Tibial nerve (tissue), 4 donors: ENCODE results near the gene MYADML2. TPM values are rescaled to one million over a fixed set of nuclear protein-coding genes. Genes with fewer than 3 reads are reported as not detected.
"Not testable (repeated sequence)": the region's sequence is repeated elsewhere in the genome, so short reads cannot be mapped to it uniquely, and the experiment has no call there.

ENCODE experiments used
- DNase-seq, 2 donors: peaks; one replicate each; pipeline ENCODE4 v3.0.0-alpha.2; 2019; ENCODE audit warnings: low spot score in 2 of 2
- H3K27ac ChIP-seq, 4 donors: fragments of 200-600 bp; sonication (generic) in 3 of 4; one replicate each; pipeline ENCODE4 v1.5.1; 2017 to 2019; ENCODE audit warnings: mild to moderate bottlenecking in 1 of 4
- H3K27me3 ChIP-seq, 2 donors: fragments of 200-600 bp; sonication (generic) in 1 of 2; one replicate each; pipeline versions ENCODE4 v1.5.1 to v1.6.0; 2017 to 2019
- H3K36me3 ChIP-seq, 3 donors: fragments of 200-600 bp; sonication (generic); one replicate each; pipeline ENCODE4 v1.5.1; 2018 to 2019
- H3K4me1 ChIP-seq, 4 donors: fragments of 200-600 bp; sonication (generic) in 3 of 4; one replicate each; pipeline ENCODE4 v1.5.1; 2017 to 2019
- H3K4me3 ChIP-seq, 4 donors: fragments of 200-600 bp; sonication (generic) in 3 of 4; one replicate each; pipeline ENCODE4 v1.5.1; 2017 to 2019; ENCODE audit warnings: mild to moderate bottlenecking in 1 of 4, moderate library complexity in 1 of 4
- H3K9me3 ChIP-seq, 4 donors: fragments of 200-600 bp; sonication (generic) in 3 of 4; one replicate each; pipeline ENCODE4 v1.5.1; 2017 to 2019
- EP300 ChIP-seq, 2 donors: sonication (generic); formaldehyde crosslinking; IDR thresholded peaks; one replicate each; pipeline ENCODE4 v1.6.1; 2017; ENCODE audit warnings: antibody characterized with exemption in 2 of 2, mild to moderate bottlenecking in 1 of 2
- POLR2A ChIP-seq, 2 donors: fragments of 450-650 bp; IDR thresholded peaks; one replicate each; pipeline ENCODE4 v1.6.1; 2017; ENCODE audit warnings: antibody characterized with exemption in 2 of 2, mild to moderate bottlenecking in 2 of 2, moderate library complexity in 2 of 2
- WGBS, 2 donors: methylation state at CpG; one replicate each; pipeline ENCODE4 v1.1.5; 2018; 5-methylcytosine and 5-hydroxymethylcytosine counted together
- total RNA-seq, 4 donors: library from RNA; depleted of rRNA; stranded (reverse); fragments of >200 nt; gene quantifications; one replicate each; pipeline ENCODE4 v1.1.0, GENCODE V29; 2016
- TF ChIP-seq, protein P1 (sequence below), 5 experiments: fragments of 200-600 bp in 3 of 5; fragments of 450-650 bp in 2 of 5; sonication (generic) in 3 of 5; IDR thresholded peaks; one replicate each; pipeline ENCODE4 v1.5.1; 2016 to 2019; ENCODE audit warnings: antibody characterized with exemption in 5 of 5, mild to moderate bottlenecking in 3 of 5, moderate library complexity in 2 of 5

MYADML2 gene
- total RNA-seq, 4 donors from 2014 or later = not detected

DNA sequence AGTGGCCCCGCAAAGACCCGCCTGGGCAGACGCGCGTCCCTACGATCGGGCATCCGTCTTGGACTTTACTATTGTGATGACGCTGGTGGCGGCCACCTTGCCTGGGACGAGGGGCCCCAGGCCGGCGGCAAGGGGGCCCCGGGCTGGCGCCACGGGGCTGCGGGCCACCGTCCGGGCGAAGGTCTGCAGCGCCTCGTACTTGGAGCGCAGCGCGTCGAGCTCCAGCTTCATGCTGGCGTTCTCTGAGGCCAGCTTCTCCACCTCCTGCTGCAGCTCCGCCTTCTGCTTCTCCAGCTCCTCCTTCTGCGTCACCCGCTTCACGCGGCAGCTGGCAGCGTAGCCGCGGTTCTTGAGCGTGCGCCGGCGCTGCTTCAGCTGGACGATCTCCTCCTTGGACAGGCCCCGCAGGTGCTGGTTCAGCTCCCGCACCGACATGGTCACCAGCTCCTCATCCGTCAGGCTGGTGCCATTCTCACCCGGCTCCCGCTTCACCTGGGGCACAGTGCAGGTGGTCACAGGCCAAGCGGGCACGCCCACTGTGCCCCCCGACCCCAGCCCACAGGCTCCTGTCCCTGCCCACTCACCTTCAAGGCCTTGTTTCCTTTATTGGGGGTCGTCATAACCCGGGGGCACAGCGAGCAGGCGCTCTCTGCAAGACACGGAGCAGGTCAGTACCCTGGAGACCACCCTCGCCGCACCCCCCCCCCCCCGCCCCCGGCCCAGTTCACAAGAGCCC is 24.3 kb downstream of the MYADML2 start:
- Histone ChIP-seq H3K4me3 (peak overlapping the region in 2 of 4 donors; percentile 26 to 34), H3K9me3 (no peaks in the 10 kb centered on the region), H3K27ac (peak overlapping the region in 3 of 4 donors; percentile 39 to 62 (median 56)), H3K36me3 (peaks cover 0 to 36% (median 3%) of the 10 kb centered on the region in 3 donors), H3K27me3 (no peaks in the 10 kb centered on the region), H3K4me1 (peaks cover 0 to 66% (median 38%) of the 10 kb centered on the region in 4 donors)
- 87 to 88% methylated on average over 52 to 57 of the region's 58 CpGs for WGBS, 2 donors
- no peak for TF ChIP-seq POLR2A (IDR thresholded peaks at IDR 0.05)
- no peak for TF ChIP-seq EP300 (IDR thresholded peaks at IDR 0.05)
- TF ChIP-seq, protein P1, sequence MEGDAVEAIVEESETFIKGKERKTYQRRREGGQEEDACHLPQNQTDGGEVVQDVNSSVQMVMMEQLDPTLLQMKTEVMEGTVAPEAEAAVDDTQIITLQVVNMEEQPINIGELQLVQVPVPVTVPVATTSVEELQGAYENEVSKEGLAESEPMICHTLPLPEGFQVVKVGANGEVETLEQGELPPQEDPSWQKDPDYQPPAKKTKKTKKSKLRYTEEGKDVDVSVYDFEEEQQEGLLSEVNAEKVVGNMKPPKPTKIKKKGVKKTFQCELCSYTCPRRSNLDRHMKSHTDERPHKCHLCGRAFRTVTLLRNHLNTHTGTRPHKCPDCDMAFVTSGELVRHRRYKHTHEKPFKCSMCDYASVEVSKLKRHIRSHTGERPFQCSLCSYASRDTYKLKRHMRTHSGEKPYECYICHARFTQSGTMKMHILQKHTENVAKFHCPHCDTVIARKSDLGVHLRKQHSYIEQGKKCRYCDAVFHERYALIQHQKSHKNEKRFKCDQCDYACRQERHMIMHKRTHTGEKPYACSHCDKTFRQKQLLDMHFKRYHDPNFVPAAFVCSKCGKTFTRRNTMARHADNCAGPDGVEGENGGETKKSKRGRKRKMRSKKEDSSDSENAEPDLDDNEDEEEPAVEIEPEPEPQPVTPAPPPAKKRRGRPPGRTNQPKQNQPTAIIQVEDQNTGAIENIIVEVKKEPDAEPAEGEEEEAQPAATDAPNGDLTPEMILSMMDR (IDR thresholded peaks at IDR 0.05) = no peak
- DNase-seq = no peak

DNA sequence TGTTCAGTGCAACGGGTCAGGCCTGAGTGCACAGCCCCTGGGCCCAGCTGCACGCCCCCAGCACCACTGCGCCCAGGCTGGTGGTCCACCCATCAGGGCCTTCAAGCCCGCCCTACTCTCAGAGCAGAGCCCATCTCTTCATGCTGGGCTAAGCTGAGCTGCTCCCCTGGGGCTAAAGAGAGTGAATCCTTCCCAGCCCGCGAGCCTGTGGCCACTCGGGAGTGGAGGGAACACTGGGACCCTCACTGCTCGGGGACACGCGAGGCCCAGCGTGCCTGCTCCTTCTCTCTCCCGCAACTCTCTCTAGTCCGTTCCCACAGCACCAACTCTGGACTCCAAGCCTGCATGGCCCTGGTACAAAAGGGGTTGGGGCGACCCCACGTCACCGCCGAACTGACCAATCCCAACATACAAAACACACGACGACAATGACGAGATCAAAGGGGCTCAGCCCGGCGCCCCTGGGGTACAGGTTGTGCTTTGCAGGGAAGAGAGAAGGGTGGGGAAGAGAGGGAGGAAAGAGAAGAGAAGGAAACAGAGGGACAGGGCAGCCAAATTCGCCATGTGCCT is 25.0 kb downstream of the MYADML2 start:
- WGBS, 2 donors = 92 to 93% methylated on average over 23 of the region's 23 CpGs
- H3K4me1 ChIP-seq = peaks cover 0 to 70% (median 42%) of the 10 kb centered on the region in 4 donors

DNA sequence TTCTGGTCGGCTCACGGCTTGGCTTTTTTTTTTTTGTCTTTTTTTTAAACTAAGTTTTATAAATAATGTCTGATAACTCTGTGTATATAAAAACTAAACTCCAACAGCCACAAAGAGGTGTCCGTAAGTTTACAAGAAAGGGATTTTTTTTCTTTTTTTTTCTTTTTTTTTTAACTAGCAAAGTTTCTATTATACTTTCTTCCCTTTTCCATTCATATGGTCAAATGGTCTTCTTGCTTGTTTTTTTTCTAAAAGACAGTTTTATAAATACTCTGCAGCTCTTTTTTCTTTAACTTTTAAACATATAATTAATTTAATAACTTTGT is 25.5 kb downstream of the MYADML2 start:
- H3K4me1 ChIP-seq = peaks cover 0 to 72% (median 47%) of the 10 kb centered on the region in 4 donors
- DNase-seq = no peak
- no peak overlapping the region for H3K4me3 ChIP-seq
- H3K9me3 ChIP-seq = no peaks in the 10 kb centered on the region
- H3K27ac ChIP-seq = no peak overlapping the region
- TF ChIP-seq POLR2A (IDR thresholded peaks at IDR 0.05) = no peak
- TF ChIP-seq, protein P1 (IDR thresholded peaks at IDR 0.05) = no peak
- TF ChIP-seq EP300 (IDR thresholded peaks at IDR 0.05) = no peak
- H3K27me3 ChIP-seq = no peaks in the 10 kb centered on the region
- 70 to 85% methylated on average over 3 of the region's 3 CpGs for WGBS, 2 donors
- peaks cover 0 to 36% (median 3%) of the 10 kb centered on the region in 3 donors for H3K36me3 ChIP-seq

More for the DNA sequence above, 25.0 kb downstream of the MYADML2 start:
- no peak overlapping the region for H3K4me3 ChIP-seq
- no peak for DNase-seq
- H3K27me3 ChIP-seq = no peaks in the 10 kb centered on the region
- TF ChIP-seq EP300 (IDR thresholded peaks at IDR 0.05) (no peak), POLR2A (IDR thresholded peaks at IDR 0.05) (no peak)
- no peaks in the 10 kb centered on the region for H3K9me3 ChIP-seq
- no peak overlapping the region for H3K27ac ChIP-seq
- H3K36me3 ChIP-seq = peaks cover 0 to 36% (median 3%) of the 10 kb centered on the region in 3 donors

DNA sequence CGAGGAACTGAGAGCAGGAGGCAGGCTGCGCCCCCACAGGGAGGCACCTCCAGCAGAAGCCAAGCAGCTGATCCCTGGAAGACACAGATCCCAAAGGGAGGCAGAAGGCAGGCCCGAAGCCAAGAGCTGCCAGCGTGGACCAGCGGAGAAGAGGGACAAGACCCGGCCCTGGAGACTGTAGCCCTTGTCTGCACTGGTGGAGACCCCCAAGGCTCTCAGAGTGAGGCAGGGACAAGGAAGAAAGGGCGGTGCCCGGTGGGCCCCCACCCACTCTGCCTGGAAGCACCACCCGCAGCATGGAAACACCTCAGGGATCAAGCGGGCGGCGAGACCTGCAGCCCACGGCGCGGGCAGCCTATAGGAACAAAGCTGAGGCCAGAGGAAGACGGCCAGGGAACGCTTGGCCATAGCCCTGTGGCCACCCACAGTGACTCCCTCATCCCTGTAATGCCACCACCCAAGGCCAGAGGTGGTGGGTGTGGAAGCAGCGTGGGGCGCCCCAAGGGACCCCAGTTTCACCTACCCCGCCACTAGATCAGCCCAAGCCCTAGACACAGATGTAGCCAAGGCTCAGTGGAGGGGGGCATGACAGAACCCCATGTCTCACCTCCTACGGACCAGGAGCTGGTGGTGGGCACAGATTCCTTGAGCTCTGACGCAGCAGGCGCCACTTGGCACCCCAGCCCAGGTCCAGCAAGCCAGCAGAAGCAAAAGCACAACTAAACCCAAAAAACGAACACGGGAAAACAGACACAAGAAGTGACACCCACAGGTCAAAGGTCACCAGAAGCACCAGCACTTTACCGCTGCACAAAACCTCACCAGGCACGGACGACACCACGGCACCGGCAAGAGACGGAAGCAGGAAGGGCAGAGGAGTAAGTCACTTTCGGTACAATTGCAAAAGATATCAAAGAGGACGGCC is 26.2 kb downstream of the MYADML2 start:
- no peak overlapping the region for H3K4me3 ChIP-seq
- WGBS, 2 donors = 74 to 79% methylated on average over 29 to 33 of the region's 33 CpGs
- DNase-seq = no peak
- H3K27me3 ChIP-seq = no peaks in the 10 kb centered on the region
- H3K4me1 ChIP-seq = peaks cover 0 to 71% (median 45%) of the 10 kb centered on the region in 4 donors
- H3K9me3 ChIP-seq = no peaks in the 10 kb centered on the region
- TF ChIP-seq POLR2A (IDR thresholded peaks at IDR 0.05) (no peak), EP300 (IDR thresholded peaks at IDR 0.05) (no peak)
- TF ChIP-seq, protein P1 (IDR thresholded peaks at IDR 0.05) = no peak
- H3K36me3 ChIP-seq = peaks cover 0 to 38% (median 3%) of the 10 kb centered on the region in 3 donors
- H3K27ac ChIP-seq = no peak overlapping the region

DNA sequence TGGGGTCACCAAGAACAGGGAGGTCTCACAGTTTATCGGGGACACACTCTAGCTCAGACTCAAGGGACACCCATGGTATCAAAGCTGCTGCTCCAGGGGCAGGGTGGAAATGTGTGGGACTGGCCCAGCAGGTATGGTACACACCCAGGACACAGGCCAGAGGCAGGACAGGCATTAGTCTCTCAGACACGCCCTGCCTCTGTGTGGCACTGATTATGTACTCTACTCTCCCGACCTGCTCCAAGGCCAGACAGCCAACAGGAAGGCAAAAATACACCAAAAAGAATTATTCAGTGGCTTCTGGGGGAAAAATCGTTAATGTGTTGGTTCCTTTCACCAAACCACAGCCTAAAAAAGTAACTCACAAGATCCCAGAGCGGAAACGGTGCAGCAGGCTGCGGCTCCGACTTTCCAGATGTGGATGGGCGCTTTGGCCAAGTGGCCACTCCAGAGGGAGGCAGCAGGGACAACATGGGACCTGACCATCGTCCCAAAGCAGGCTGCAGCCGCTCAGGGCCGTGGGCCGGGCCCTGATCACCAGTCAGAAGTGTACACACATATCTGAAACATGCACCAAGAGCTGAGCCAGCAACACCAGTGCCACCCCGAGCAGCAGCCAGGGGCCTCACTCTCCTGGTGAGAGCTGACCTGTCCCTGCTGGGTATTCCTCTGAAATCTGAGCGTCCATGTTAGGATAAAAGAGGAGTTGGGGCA is 28.0 kb downstream of the MYADML2 start:
- no peak overlapping the region for H3K4me3 ChIP-seq
- H3K27me3 ChIP-seq = no peaks in the 10 kb centered on the region
- no peaks in the 10 kb centered on the region for H3K9me3 ChIP-seq
- DNase-seq = no peak
- peaks cover 0 to 53% (median 30%) of the 10 kb centered on the region in 4 donors for H3K4me1 ChIP-seq
- H3K27ac ChIP-seq = peak overlapping the region in 1 of 4 donors; percentile 86
- TF ChIP-seq EP300 (IDR thresholded peaks at IDR 0.05) = no peak
- TF ChIP-seq, protein P1 (IDR thresholded peaks at IDR 0.05) = no peak
- TF ChIP-seq POLR2A (IDR thresholded peaks at IDR 0.05) = no peak
- WGBS, 2 donors = 78 to 84% methylated on average over 14 to 15 of the region's 15 CpGs
- peaks cover 0 to 56% (median 14%) of the 10 kb centered on the region in 3 donors for H3K36me3 ChIP-seq

DNA sequence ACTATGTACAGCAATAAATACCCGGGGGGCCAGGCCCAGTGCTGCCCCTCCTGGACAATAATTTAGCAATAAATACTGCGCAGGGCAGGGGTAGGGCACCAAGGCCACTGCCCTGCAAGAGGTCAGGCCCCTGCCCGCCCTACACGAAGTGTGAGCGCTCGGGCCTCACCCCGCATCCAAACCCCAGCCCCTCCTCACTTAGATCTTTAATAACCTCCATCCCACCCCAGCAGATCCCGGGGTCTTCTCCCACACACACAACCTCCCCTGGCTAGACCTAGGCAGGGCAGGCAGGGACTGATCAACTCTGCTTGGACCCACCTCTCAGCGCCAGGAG is 28.7 kb downstream of the MYADML2 start:
- Histone ChIP-seq H3K36me3 (peaks cover 0 to 63% (median 14%) of the 10 kb centered on the region in 3 donors), H3K4me1 (peaks cover 0 to 46% (median 24%) of the 10 kb centered on the region in 4 donors)
- not testable (repeated sequence) for DNase-seq

More for the DNA sequence above, 28.7 kb downstream of the MYADML2 start:
- peak overlapping the region; percentile 57 to 97 (median 70) for H3K4me3 ChIP-seq
- H3K9me3 ChIP-seq, H3K27me3 ChIP-seq: not testable (repeated sequence)
- 28 to 30% methylated on average over 9 of the region's 9 CpGs for WGBS, 2 donors
- peak overlapping the region in 3 of 4 donors; percentile 44 to 86 (median 76) for H3K27ac ChIP-seq
